Heart left ventricle (tissue), 16 donors: Measurements from ENCODE around the gene TCHP. TPM values are rescaled to one million over a fixed set of nuclear protein-coding genes. Genes with fewer than 3 reads are reported as not detected.

Experiments
- ATAC-seq, 4 donors: fragments of 200-7000 bp; cut with Tn5 transposase; one replicate each; pipeline ENCODE4 v1.9.1; 2020 to 2022; ENCODE audit warnings: moderate library complexity in 4 of 4, mild to moderate bottlenecking in 3 of 4, moderate number of reproducible peaks in 1 of 4
- DNase-seq, 5 donors: peaks; one replicate each; pipeline ENCODE4 v3.0.0-alpha.2; 2020
- H3K27ac ChIP-seq, 12 donors: fragments of 200-600 bp; sonication (generic) in 4 of 12; one replicate each; pipeline versions ENCODE4 v1.5.0 to v1.8.0; 2016 to 2022; ENCODE audit warnings: mild to moderate bottlenecking in 2 of 12
- H3K27me3 ChIP-seq, 9 donors: fragments of 200-600 bp; sonication (generic) in 2 of 9; one replicate each; pipeline versions ENCODE4 v1.5.1 to v1.8.0; 2016 to 2022; ENCODE audit warnings: mild to moderate bottlenecking in 3 of 9
- H3K36me3 ChIP-seq, 9 donors: fragments of 200-600 bp; sonication (generic) in 2 of 9; one replicate each; pipeline versions ENCODE4 v1.5.0 to v1.8.0; 2018 to 2022; ENCODE audit warnings: mild to moderate bottlenecking in 2 of 9
- H3K4me1 ChIP-seq, 12 donors: fragments of 200-600 bp; sonication (generic) in 4 of 12; one replicate each; pipeline versions ENCODE4 v1.5.0 to v1.8.0; 2016 to 2022; ENCODE audit warnings: mild to moderate bottlenecking in 3 of 12
- H3K4me3 ChIP-seq, 12 donors: fragments of 200-600 bp; sonication (generic) in 4 of 12; one replicate each; pipeline versions ENCODE4 v1.5.0 to v1.8.0; 2017 to 2022; ENCODE audit warnings: mild to moderate bottlenecking in 9 of 12, moderate library complexity in 4 of 12
- H3K9me3 ChIP-seq, 12 donors: fragments of 200-600 bp; sonication (generic) in 4 of 12; one replicate each; pipeline versions ENCODE4 v1.5.0 to v1.8.0; 2016 to 2022; ENCODE audit warnings: mild to moderate bottlenecking in 1 of 12
- POLR2A ChIP-seq, 2 donors: fragments of 450-650 bp; IDR thresholded peaks; one replicate each; pipeline ENCODE4 v1.6.1; 2017; ENCODE audit warnings: antibody characterized with exemption in 2 of 2, mild to moderate bottlenecking in 2 of 2, moderate library complexity in 2 of 2
- WGBS, 4 donors: extraction: QIAGEN DNeasy Blood & Tissue Kit in 2 of 4; methylation state at CpG; one replicate each; pipeline versions ENCODE4 v1.1.5 to v1.1.7; 2013 to 2018; 5-methylcytosine and 5-hydroxymethylcytosine counted together
- intact Hi-C, 10 donors: fragments of 100-400 bp; cut with DNase I; formaldehyde crosslinking; loops; one replicate each; pipeline versions ENCODE4 v1.11.1 to v1.14.2; 2022
- polyA plus RNA-seq, 2 donors: library from polyadenylated mRNA; stranded (reverse); fragments of 200-250 nt; gene quantifications; one replicate each; pipeline ENCODE4 v1.2.3, GENCODE V29; 2013
- total RNA-seq, 9 donors: library from RNA; depleted of rRNA in 2 of 9; stranded (reverse); fragments of >200 nt in 2 of 9; fragmentation: NEBNext Ultra II Directional in 3 of 9; extraction: Animal tissue kit (Norgen Biotek cat#: 25700) in 3 of 9; gene quantifications; one replicate each; pipeline versions ENCODE4 v1.1.0 to v1.2.4, GENCODE V29; 2016 to 2023
- TF ChIP-seq, protein P1 (sequence below), 12 donors: fragments of 200-600 bp; sonication (generic) in 4 of 12; IDR thresholded peaks; one replicate each; pipeline versions ENCODE4 v1.5.0 to v1.8.0; 2018 to 2022; ENCODE audit warnings: antibody characterized with exemption in 12 of 12, mild to moderate bottlenecking in 5 of 12
- donor health status: ischemic (EF 13 %, LVEDD 7.1; RV severe dilation, severe dysfunction).
- donor health status: healthy with polysubstance abuse.
- donor health status: DM: no; HTN: yes; CAD: no.
- donor health status: DM: no; HTN: no; CAD: no.
- donor health status: ischemic (EF 25% LVEDD 6.9; RV normal size, moderate dysfunction).
- donor health status: ischemic (EF 25% LVEDD 5.7; RV mildly dilated, moderate dysfunction).
- donor health status: healthy.
- donor health status: DM: yes; HTN: yes; CAD: no.
- donor health status: ischemic (EF 35%, LVEDD 5.7; RV mildly dilated, moderate dysfunction).
- donor health status: nonischemic (EF 11% LVEDD 7.7; RV severe dilation, severe dysfunction).
- donor health status: DM: yes; HTN: yes; CAD: no.
- donor health status: PGD.
- donor health status: ischemic (EF 29% LVEDD 5.4; RV normal size, mild dysfunction).
- donor health status: nonischemic (EF 23%, LVEDD 6.1; RV moderate dilation, normal function).

Gene TCHP
- total and polyA plus RNA-seq, 11 donors: 7.4 to 11.7 (median 10.1) TPM

DNA sequence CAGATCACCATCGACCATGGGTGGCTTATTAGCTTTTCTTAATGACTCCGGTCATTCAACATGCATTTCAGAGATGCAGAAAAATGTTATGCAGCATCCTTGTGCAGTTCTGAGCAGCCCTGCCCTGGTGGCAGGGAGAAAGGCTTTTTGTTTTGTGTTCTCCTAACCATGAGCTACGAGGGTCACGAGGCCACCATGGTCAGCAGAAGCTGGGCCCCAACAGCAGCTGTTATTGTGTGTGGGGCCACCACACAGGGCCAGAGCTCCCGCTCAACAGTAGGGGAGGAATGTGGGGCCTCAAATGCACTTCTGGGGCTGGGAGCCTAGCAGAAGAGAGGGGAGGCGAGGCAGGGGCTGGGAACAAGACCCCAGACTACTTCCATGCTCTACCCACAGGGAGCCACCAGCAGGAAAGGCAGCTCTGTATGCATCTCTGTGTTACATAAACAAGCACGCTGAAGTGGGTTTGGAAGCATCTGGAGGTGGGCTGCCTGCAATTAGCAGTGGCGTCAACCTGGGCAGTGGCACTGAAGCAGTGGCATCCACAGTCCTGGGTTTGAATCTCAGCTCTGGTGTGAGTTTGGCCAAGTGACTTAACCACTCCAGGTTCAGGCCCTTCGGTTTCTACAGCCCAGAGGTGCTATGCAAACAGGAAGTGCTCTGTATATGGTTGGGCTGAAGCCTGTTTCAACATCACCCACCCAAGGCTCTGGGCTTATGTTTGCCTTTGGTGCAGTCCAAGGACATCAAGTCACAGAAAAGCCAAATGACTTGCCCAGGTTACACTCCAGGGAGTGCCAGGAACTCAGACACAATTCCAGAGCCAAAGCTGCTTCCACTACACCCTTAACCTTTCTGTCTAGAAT is 36.0 kb upstream of the TCHP start:
- no peaks in the 10 kb centered on the region for H3K9me3 ChIP-seq
- H3K4me3 ChIP-seq: no peak overlapping the region
- H3K27ac ChIP-seq: peak overlapping the region in 1 of 12 donors; percentile 4
- no peak for TF ChIP-seq POLR2A (IDR thresholded peaks at IDR 0.05)
- TF ChIP-seq, protein P1, sequence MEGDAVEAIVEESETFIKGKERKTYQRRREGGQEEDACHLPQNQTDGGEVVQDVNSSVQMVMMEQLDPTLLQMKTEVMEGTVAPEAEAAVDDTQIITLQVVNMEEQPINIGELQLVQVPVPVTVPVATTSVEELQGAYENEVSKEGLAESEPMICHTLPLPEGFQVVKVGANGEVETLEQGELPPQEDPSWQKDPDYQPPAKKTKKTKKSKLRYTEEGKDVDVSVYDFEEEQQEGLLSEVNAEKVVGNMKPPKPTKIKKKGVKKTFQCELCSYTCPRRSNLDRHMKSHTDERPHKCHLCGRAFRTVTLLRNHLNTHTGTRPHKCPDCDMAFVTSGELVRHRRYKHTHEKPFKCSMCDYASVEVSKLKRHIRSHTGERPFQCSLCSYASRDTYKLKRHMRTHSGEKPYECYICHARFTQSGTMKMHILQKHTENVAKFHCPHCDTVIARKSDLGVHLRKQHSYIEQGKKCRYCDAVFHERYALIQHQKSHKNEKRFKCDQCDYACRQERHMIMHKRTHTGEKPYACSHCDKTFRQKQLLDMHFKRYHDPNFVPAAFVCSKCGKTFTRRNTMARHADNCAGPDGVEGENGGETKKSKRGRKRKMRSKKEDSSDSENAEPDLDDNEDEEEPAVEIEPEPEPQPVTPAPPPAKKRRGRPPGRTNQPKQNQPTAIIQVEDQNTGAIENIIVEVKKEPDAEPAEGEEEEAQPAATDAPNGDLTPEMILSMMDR (IDR thresholded peaks at IDR 0.05): no peak
- intact Hi-C loops: no loop called here
- ATAC-seq: peak in 3 of 4 donors; percentile 51 to 82 (median 65)
- 78 to 80% (median 80%) methylated on average over 7 to 9 of the region's 9 CpGs for WGBS, 4 donors
- no peak for DNase-seq
- H3K4me1 ChIP-seq: peaks cover 0 to 16% (median 8%) of the 10 kb centered on the region in 12 donors
- peaks cover 0 to 16% (median 5%) of the 10 kb centered on the region in 9 donors for H3K36me3 ChIP-seq
- H3K27me3 ChIP-seq: no peaks in the 10 kb centered on the region

DNA sequence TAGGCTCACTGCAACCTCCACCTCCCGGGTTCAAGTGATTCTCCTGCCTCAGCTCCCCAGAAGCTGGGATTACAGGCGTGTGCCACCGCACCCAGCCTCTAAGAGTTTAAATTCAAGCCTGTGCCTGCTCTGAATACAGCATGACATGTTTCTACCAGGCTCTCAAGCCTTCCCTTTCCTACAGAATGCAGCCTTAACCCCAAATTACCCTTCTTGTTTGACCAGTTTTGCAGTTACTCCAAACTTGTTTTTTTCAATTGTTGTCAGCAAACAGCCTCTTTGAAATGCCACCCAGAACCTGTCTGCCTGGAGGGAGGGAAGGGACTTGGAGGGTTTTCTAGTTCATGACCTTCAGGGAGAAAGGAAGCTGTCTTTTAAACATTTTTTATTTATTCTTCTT is 35.2 kb upstream of the TCHP start:
- 90 to 92% (median 91%) methylated on average over 3 of the region's 3 CpGs for WGBS, 4 donors
- ATAC-seq (no peak), DNase-seq (no peak)
- Histone ChIP-seq H3K27ac (peak overlapping the region in 1 of 12 donors; percentile 4), H3K27me3 (no peaks in the 10 kb centered on the region), H3K4me1 (peaks cover 0 to 17% (median 8%) of the 10 kb centered on the region in 12 donors), H3K9me3 (no peaks in the 10 kb centered on the region), H3K4me3 (no peak overlapping the region), H3K36me3 (peaks cover 0 to 16% (median 5%) of the 10 kb centered on the region in 9 donors)
- intact Hi-C loops: no loop called here
- TF ChIP-seq, protein P1 (IDR thresholded peaks at IDR 0.05): no peak
- TF ChIP-seq POLR2A (IDR thresholded peaks at IDR 0.05): no peak

DNA sequence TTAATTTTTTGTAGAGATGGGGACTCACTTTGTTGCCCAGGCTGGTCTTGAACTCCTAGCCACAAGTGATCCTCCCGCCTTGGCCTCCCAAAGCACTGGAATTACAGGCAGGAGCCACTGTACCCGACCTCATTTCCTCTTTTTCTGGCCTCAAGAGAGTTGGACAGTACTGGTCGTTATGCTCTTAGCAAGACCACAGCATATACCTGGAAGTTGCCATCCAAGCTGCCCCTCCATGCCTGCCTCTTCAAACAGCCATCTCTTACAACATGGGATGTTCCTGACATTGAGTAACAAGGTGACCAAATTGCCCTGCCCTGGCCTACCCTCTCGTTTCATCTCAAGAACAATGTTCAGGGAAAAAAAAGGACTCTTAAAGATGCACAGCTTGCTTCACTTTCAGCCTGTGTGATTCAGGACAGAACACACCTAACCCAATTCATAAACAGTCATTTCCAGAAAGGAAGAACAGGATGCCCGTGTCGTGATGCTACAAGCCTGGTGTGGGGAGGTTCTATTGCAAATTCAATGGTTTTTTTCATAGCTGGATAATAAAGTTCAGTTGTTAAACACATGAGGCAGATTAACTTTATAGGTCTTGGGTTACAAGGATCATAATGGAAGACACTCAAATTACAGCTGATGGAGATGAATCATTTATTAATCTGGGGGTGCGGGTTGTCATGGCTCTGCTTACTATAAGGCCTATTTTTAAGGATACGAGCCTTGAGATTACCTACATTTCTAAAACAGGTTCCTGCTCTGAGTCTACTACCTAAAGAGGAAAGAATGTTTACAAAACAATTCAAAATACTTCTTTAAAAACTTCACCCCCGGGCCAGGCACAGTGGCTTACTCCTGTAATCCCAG is 31.7 kb upstream of the TCHP start:
- Histone ChIP-seq H3K9me3 (no peaks in the 10 kb centered on the region), H3K27me3 (no peaks in the 10 kb centered on the region), H3K27ac (no peak overlapping the region), H3K4me1 (peaks cover 0 to 45% (median 9%) of the 10 kb centered on the region in 12 donors), H3K4me3 (no peak overlapping the region), H3K36me3 (peaks cover 0 to 11% (median 7%) of the 10 kb centered on the region in 9 donors)
- ATAC-seq (no peak), DNase-seq (no peak)
- intact Hi-C loops: no loop called here
- TF ChIP-seq, protein P1 (IDR thresholded peaks at IDR 0.05): no peak
- no peak for TF ChIP-seq POLR2A (IDR thresholded peaks at IDR 0.05)
- 85 to 89% (median 86%) methylated on average over 9 of the region's 9 CpGs for WGBS, 4 donors

DNA sequence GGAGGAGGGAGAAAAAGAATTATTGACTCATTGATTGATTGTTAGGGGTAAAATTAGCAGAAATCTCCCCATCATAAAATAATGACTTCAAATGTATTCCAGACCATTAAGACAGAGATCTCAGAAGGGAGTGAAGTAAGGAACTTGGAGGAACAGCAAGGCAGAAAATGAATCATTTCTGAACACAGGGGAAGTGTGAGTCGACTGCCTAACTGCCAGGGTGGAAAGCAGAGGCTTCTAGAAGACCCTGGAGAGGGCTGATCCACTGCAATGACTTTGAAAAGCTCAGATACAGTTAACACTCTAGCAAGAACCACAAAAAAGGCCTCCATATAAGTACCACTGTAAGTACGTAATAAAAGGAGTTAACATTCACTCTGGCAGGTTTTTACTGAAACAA is 29.4 kb upstream of the TCHP start:
- Histone ChIP-seq H3K4me3 (no peak overlapping the region), H3K27me3 (no peaks in the 10 kb centered on the region), H3K4me1 (peaks cover 0 to 29% (median 3%) of the 10 kb centered on the region in 12 donors), H3K36me3 (peaks cover 0 to 11% (median 7%) of the 10 kb centered on the region in 9 donors), H3K27ac (no peak overlapping the region), H3K9me3 (no peaks in the 10 kb centered on the region)
- intact Hi-C loops: no loop called here
- no peak for TF ChIP-seq POLR2A (IDR thresholded peaks at IDR 0.05)
- TF ChIP-seq, protein P1 (IDR thresholded peaks at IDR 0.05): no peak
- 65 to 79% (median 73%) methylated on average over 2 of the region's 2 CpGs for WGBS, 4 donors
- no peak for ATAC-seq
- DNase-seq: no peak
